IMR-90 (cell line): ENCODE measurements around the gene TACR2. TPM values are rescaled to one million over a fixed set of nuclear protein-coding genes. Genes with fewer than 3 reads are reported as not detected.

Experiments used
- ATAC-seq: fragments of 200-7000 bp; cut with Tn5 transposase; 2 replicates; pipeline ENCODE4 v1.9.1; 2020; ENCODE audit warnings: low read depth, mild to moderate bottlenecking, moderate library complexity
- BruUV-seq: library from RNA; stranded (reverse); fragments of 400-500 nt; replicated peaks from 2 replicates; lab custom pipeline; 2021; lab: Mats Ljungman, UMichigan
- CTCF ChIA-PET: fragments of 300-600 bp; formaldehyde crosslinking; extraction: SDS; loops from one replicate; lab custom pipeline; 2021; ENCODE audit warnings: antibody characterized with exemption; lab: Yijun Ruan, JAX
- POLR2A ChIA-PET: fragments of 300-600 bp; sonication (Branson Sonifier 250); formaldehyde crosslinking; loops from one replicate; lab custom pipeline; 2022; ENCODE audit warnings: antibody characterized with exemption; ENCODE audit not compliant: unreplicated experiment; lab: Charles Lee
- DNase-seq: peaks from one replicate; pipeline ENCODE4 v3.0.0; 2013
- H2AFZ ChIP-seq: replicated peaks from 2 replicates; pipeline ENCODE3; 2013; ENCODE audit warnings: low read length, mild to moderate bottlenecking; ENCODE audit not compliant: poor library complexity
- H2AK5ac ChIP-seq: 2 replicates; pipeline ENCODE4 v1.6.1; 2013; ENCODE audit warnings: low read depth, low read length, inconsistent platforms
- H2AK9ac ChIP-seq: replicated peaks from 2 replicates; pipeline ENCODE3; 2013; ENCODE audit warnings: mild to moderate bottlenecking, low read depth, low read length, moderate library complexity; ENCODE audit not compliant: poor library complexity
- H2BK120ac ChIP-seq: 2 replicates; pipeline ENCODE4 v1.6.1; 2013; ENCODE audit warnings: low read depth, low read length, inconsistent platforms
- H2BK15ac ChIP-seq: 3 replicates; pipeline ENCODE4 v1.6.1; 2013; ENCODE audit warnings: low read depth, low read length, inconsistent platforms
- H2BK20ac ChIP-seq: 2 replicates; pipeline ENCODE4 v1.6.1; 2013; ENCODE audit warnings: low read depth, mild to moderate bottlenecking, inconsistent platforms, low read length, moderate library complexity
- H2BK5ac ChIP-seq: 2 replicates; pipeline ENCODE4 v1.6.1; 2013; ENCODE audit warnings: mild to moderate bottlenecking, low read depth, low read length, inconsistent platforms; ENCODE audit not compliant: poor library complexity, severe bottlenecking
- H3K14ac ChIP-seq: replicated peaks from 2 replicates; pipeline ENCODE4 v1.6.1; 2013; ENCODE audit warnings: low read depth, low read length, inconsistent platforms
- H3K18ac ChIP-seq: 2 replicates; pipeline ENCODE4 v1.6.1; 2013; ENCODE audit warnings: low read depth, low read length, control low read depth
- H3K23ac ChIP-seq: 2 replicates; pipeline ENCODE4 v1.6.1; 2013; ENCODE audit warnings: low read depth, low read length, inconsistent platforms
- H3K27ac ChIP-seq: 2 replicates; pipeline ENCODE4 v1.5.1; 2013; ENCODE audit warnings: mild to moderate bottlenecking, control low read depth, low read length; ENCODE audit not compliant: insufficient read depth
- H3K27me3 ChIP-seq: 2 replicates; pipeline ENCODE4 v1.6.1; 2013; ENCODE audit warnings: low read length; ENCODE audit not compliant: control insufficient read depth, insufficient read depth
- H3K36me3 ChIP-seq: 2 replicates; pipeline ENCODE4 v1.6.1; 2013; ENCODE audit warnings: low read length, mixed read lengths; ENCODE audit not compliant: control insufficient read depth, insufficient read depth
- H3K4ac ChIP-seq: 2 replicates; pipeline ENCODE4 v1.6.1; 2013; ENCODE audit warnings: low read depth, low read length, inconsistent platforms
- H3K4me1 ChIP-seq: 2 replicates; pipeline ENCODE4 v1.6.1; 2013; ENCODE audit warnings: low read length, mixed read lengths; ENCODE audit not compliant: control insufficient read depth, insufficient read depth
- H3K4me2 ChIP-seq: 2 replicates; pipeline ENCODE4 v1.6.1; 2013; ENCODE audit warnings: low read depth, mild to moderate bottlenecking, control low read depth, low read length, moderate library complexity
- H3K4me3 ChIP-seq: 2 replicates; pipeline ENCODE4 v1.5.1; 2013; ENCODE audit warnings: low read depth, mild to moderate bottlenecking, control low read depth, low read length, moderate library complexity; ENCODE audit not compliant: insufficient read depth
- H3K56ac ChIP-seq: 2 replicates; pipeline ENCODE4 v1.6.1; 2013; ENCODE audit warnings: low read length, inconsistent platforms; ENCODE audit not compliant: insufficient read depth; ENCODE audit errors: extremely low read depth
- H3K79me1 ChIP-seq, 2 experiments: 2 replicates each; pipeline ENCODE4 v1.6.1; 2013; ENCODE audit warnings: low read length in 2 of 2, inconsistent platforms in 1 of 2, low read depth in 1 of 2
- H3K9ac ChIP-seq: 2 replicates; pipeline ENCODE4 v1.6.1; 2013; ENCODE audit warnings: low read depth, low read length, control low read depth
- H3K9me1 ChIP-seq: 2 replicates; pipeline ENCODE4 v1.6.1; 2013; ENCODE audit warnings: low read length, inconsistent platforms; ENCODE audit not compliant: insufficient read depth
- H3K9me3 ChIP-seq: 2 replicates; pipeline ENCODE4 v1.6.1; 2013; ENCODE audit warnings: low read length; ENCODE audit not compliant: control insufficient read depth, insufficient read depth
- H4K20me1 ChIP-seq: 2 replicates; pipeline ENCODE4 v1.6.1; 2013; ENCODE audit warnings: low read length, inconsistent platforms; ENCODE audit not compliant: insufficient read depth
- H4K5ac ChIP-seq: 2 replicates; pipeline ENCODE4 v1.6.1; 2013; ENCODE audit warnings: mild to moderate bottlenecking, low read depth, low read length, control low read depth
- H4K8ac ChIP-seq, 2 experiments: 2 replicates each; pipeline ENCODE4 v1.6.1; 2013; ENCODE audit warnings: low read depth in 2 of 2, low read length in 2 of 2, control low read depth in 1 of 2, inconsistent platforms in 1 of 2
- H4K91ac ChIP-seq: 2 replicates; pipeline ENCODE4 v1.6.1; 2013; ENCODE audit warnings: low read depth, low read length, inconsistent platforms; ENCODE audit not compliant: insufficient read depth
- CEBPB ChIP-seq: IDR thresholded peaks from 2 replicates; pipeline ENCODE4 v1.6.1; 2012; ENCODE audit warnings: low read depth, low read length, improper control_type of control experiment
- ELK1 ChIP-seq: fragments of 150-350 bp; IDR thresholded peaks from 2 replicates; pipeline ENCODE4 v1.6.1; 2016; ENCODE audit warnings: low read depth, mild to moderate bottlenecking, low read length, moderate library complexity, borderline replicate concordance
- FOS ChIP-seq: fragments of 150-350 bp; IDR thresholded peaks from 2 replicates; pipeline ENCODE4 v1.6.1; 2016; ENCODE audit warnings: low read depth, low read length
- MAFK ChIP-seq: IDR thresholded peaks from 2 replicates; pipeline ENCODE4 v1.6.1; 2012; ENCODE audit warnings: low read depth, low read length, improper control_type of control experiment
- MAZ ChIP-seq: IDR thresholded peaks from 2 replicates; pipeline ENCODE4 v1.6.1; 2012; ENCODE audit warnings: low read depth, mild to moderate bottlenecking, low read length, improper control_type of control experiment, moderate library complexity, borderline replicate concordance
- NFE2L2 ChIP-seq: fragments of 150-350 bp; IDR thresholded peaks from 2 replicates; pipeline ENCODE4 v1.6.1; 2016; ENCODE audit warnings: low read depth, mild to moderate bottlenecking, low read length
- USF2 ChIP-seq: fragments of 150-350 bp; IDR thresholded peaks from 2 replicates; pipeline ENCODE4 v1.6.1; 2017; ENCODE audit warnings: mild to moderate bottlenecking, antibody characterized with exemption, low read length, low read depth
- WGBS, 2 experiments: methylation state at CpG; one replicate each; pipeline versions ENCODE4 v1.1.5 to v1.1.7; 2013; ENCODE audit warnings: missing lambda C conversion rate in 2 of 2; ENCODE audit not compliant: insufficient read length in 1 of 2; ENCODE audit errors: extremely low coverage in 2 of 2; 5-methylcytosine and 5-hydroxymethylcytosine counted together
- dilution Hi-C: fragments of 300-500 bp; cut with HindIII; formaldehyde crosslinking; loops from one replicate; pipeline ENCODE4 v1.14.3; 2018; ENCODE audit warnings: low sequenced_read_pairs; ENCODE audit not compliant: unreplicated experiment
- in situ Hi-C: fragments of 300-500 bp; cut with MboI; formaldehyde crosslinking; loops from 3 replicates; pipeline ENCODE4 v1.14.3; 2019; ENCODE audit warnings: low sequenced_read_pairs, inconsistent platforms, mixed read lengths
- intact Hi-C: fragments of 100-400 bp; cut with micrococcal nuclease; formaldehyde crosslinking; loops from 2 replicates; pipeline ENCODE4 v1.10.0; 2022
- polyA plus RNA-seq, 3 experiments: library from polyadenylated mRNA; depleted of rRNA; stranded (reverse); fragments of >200 nt; gene quantifications; 2 replicates each; pipeline ENCODE4 v1.2.3, GENCODE V29; 2012; ENCODE audit warnings: low replicate concordance in 1 of 3
- total RNA-seq: library from RNA; depleted of rRNA; stranded (reverse); fragments of >200 nt; gene quantifications from 2 replicates; pipeline ENCODE4 v1.2.3, GENCODE V29; 2012

TACR2 gene
- total and polyA plus RNA-seq, 2 of the 4 experiments (the other 2 are of a cell fraction): not detected

GRCh38 chr10:69362471-69362954 is 54.2 kb downstream of the TACR2 start:
- H4K8ac ChIP-seq: peak overlapping the region in 1 of 2 experiments; percentile 20; a peak in 1 of 4 replicates
- peaks cover 32 to 80% of the 10 kb centered on the region in 2 experiments for H3K79me1 ChIP-seq
- DNase-seq (peak; percentile 90), ATAC-seq (peak; percentile 70)
- H3K4me2 ChIP-seq: peak overlapping the region; percentile 51; the same call in 1 of the 2 replicates
- H3K9me3 ChIP-seq: no peaks in the 10 kb centered on the region
- no peak overlapping the region for H4K5ac ChIP-seq
- intact Hi-C loops: loop anchor here (5.0 kb wide), 1 partner anchor 45 kb away; no protein-coding TSS in a partner anchor
- no peak overlapping the region for H3K23ac ChIP-seq
- in situ Hi-C loops: no loop called here
- dilution Hi-C loops: no loop called here
- peak overlapping the region; percentile 25; the same call in 1 of the 2 replicates for H2AK5ac ChIP-seq
- no peak overlapping the region for H2AK9ac ChIP-seq
- H3K9ac ChIP-seq: no peak overlapping the region
- H3K9me1 ChIP-seq: peaks cover 24% of the 10 kb centered on the region
- no CpG with 5 or more reads among the region's 13 CpGs for WGBS, 2 experiments
- H2BK120ac ChIP-seq: 0 out of 2 replicates have a peak overlapping the region, but pooled peaks have one; percentile 45
- no peaks in the 10 kb centered on the region for H3K27me3 ChIP-seq
- H3K4me3 ChIP-seq: no peak overlapping the region
- TF ChIP-seq NFE2L2 (peak; percentile 83; the same call in 1 of the 2 replicates), FOS (peak; percentile 46; the same call in 1 of the 2 replicates), CEBPB (0 out of 2 replicates have a peak, but pooled peaks have one; percentile 8), MAZ (no peak), ELK1 (no peak), USF2 (peak; percentile 58; the same call in 1 of the 2 replicates), MAFK (peak; percentile 31; the same call in 1 of the 2 replicates)
- no peak overlapping the region for H2BK15ac ChIP-seq
- 0 out of 2 replicates have a peak overlapping the region, but pooled peaks have one; percentile 6 for H2BK20ac ChIP-seq
- no peak overlapping the region; the same call in 1 of the 2 replicates for H3K4ac ChIP-seq
- H2BK5ac ChIP-seq: peak overlapping the region; percentile 16
- peaks cover 15% of the 10 kb centered on the region for H3K36me3 ChIP-seq
- peak overlapping the region; percentile 5; the same call in 1 of the 2 replicates for H3K27ac ChIP-seq
- no peak overlapping the region for H3K18ac ChIP-seq
- peaks cover 30% of the 10 kb centered on the region for H3K4me1 ChIP-seq
- ChIA-PET POLR2A (no interaction called here), CTCF (interaction anchor here (0.9 kb wide), 1 partner anchor 21 kb away, joined by 4 read pairs; no protein-coding TSS in a partner anchor)
- H4K20me1 ChIP-seq: peaks cover 42% of the 10 kb centered on the region
- no TSS peak for BruUV-seq
- H3K14ac ChIP-seq: 0 out of 2 replicates have a peak overlapping the region, but pooled peaks have one; percentile 17
- H3K56ac ChIP-seq: no peak overlapping the region
- H4K91ac ChIP-seq: no peak overlapping the region
- H2AFZ ChIP-seq: peak overlapping the region; percentile 4
